Retinal pigment epithelial cell (primary cell): Measurements from ENCODE around the gene NTN3.

Experiments
- DNase-seq: peaks from one replicate; pipeline ENCODE4 v3.0.0-alpha.2; 2010; ENCODE audit warnings: low read depth
- H3K4me3 ChIP-seq: 2 replicates; pipeline ENCODE4 v1.5.1; 2011; ENCODE audit warnings: mild to moderate bottlenecking, low read length, control low read depth, moderate library complexity
- CTCF ChIP-seq: conservative IDR thresholded peaks from 2 replicates; pipeline ENCODE4 v1.5.1; 2011; ENCODE audit warnings: low read depth, low read length, control low read depth, inconsistent platforms

The NTN3 gene

GRCh38 chr16:2520097-2520783, 49.1 kb downstream of the NTN3 start, which contains the start of gene AMDHD2:
AMDHD2 (plus strand) TSS chr16:2520371; CDS start chr16:2520459, 88 bp downstream.
- peak within 1 kb of the TSS; percentile 61 for H3K4me3 ChIP-seq
- TF ChIP-seq CTCF: no peak
- no peak for DNase-seq

GRCh38 chr16:2520784-2521531, 49.9 kb downstream of the NTN3 start:
- DNase-seq: no peak
- peak; percentile 5 for TF ChIP-seq CTCF
- H3K4me3 ChIP-seq: peak overlapping the region; percentile 61
